Measurements from ENCODE around the gene MBOAT1.

MBOAT1 gene

DNA sequence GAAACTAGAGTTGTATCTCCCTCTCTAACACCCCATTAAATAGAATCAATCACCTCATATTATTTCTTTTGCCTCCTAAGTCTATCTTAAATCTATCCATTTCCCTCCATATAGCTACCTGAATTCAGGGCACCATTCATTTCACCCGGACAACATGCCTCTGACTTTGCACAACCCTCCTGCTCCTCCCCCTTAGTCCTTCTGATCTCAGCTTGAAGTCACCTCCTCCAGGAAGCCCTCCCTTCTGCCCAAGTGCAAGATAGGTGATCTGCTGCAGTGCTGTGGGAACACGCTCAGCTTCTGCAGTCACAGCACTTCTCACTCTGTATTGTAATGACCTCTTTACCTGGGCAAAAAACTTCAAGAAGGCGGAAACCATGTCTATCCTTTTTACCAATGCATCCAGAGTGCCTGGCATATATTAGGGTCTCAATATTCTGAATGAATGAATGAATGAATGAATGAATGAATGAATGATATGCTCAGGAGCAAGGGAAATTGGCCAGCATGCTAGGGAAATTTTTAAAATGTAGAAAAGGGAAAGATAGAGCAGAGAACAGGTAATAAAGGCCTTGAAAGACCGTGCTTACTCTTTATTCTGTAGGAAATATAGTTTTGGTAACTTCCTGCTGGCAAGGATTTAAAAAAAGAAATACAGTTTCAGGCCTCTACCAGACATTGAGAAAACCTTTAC, 41.7 kb downstream of the MBOAT1 start:
- H3K79me1 ChIP-seq (replicated peaks; ENCODE audit: low read length, poor library complexity, severe bottlenecking) = no peaks in the 10 kb centered on the region
- no peaks in the 10 kb centered on the region for H3K4me1 ChIP-seq (ENCODE audit: control insufficient read depth, insufficient read depth, low read depth, low read length)
- no peak overlapping the region for H4K8ac ChIP-seq (ENCODE audit: low read length)
- H3K4me2 ChIP-seq (ENCODE audit: low read length, poor library complexity, severe bottlenecking) = no peak overlapping the region
- no peak overlapping the region for H3K23ac ChIP-seq (ENCODE audit: low read length in 2 of 2)
- no peaks in the 10 kb centered on the region for H3K36me3 ChIP-seq (ENCODE audit: control insufficient read depth in 1 of 2, insufficient read depth in 2 of 2, low read depth in 1 of 2, low read length in 2 of 2)
- 87% methylated on average over 3 of the region's 4 CpGs for WGBS
- H2BK120ac ChIP-seq (ENCODE audit: low read depth, low read length) = no peak overlapping the region
- H3K14ac ChIP-seq (ENCODE audit: low read length in 2 of 2) = no peak overlapping the region
- H2AFZ ChIP-seq (ENCODE audit: low read depth, low read length) = no peak overlapping the region
- no peak overlapping the region for H2BK12ac ChIP-seq (ENCODE audit: low read length in 2 of 2)
- H3K18ac ChIP-seq (ENCODE audit: low read depth in 1 of 2, low read length in 2 of 2) = no peak overlapping the region
- H3K4me3 ChIP-seq (ENCODE audit: insufficient read depth in 1 of 2, low read depth in 1 of 2, low read length in 2 of 2) = no peak overlapping the region
- no peak overlapping the region for H2BK5ac ChIP-seq (ENCODE audit: low read depth, low read length, poor library complexity, severe bottlenecking)
- no peak overlapping the region for H3K4ac ChIP-seq (ENCODE audit: low read depth in 1 of 2, low read length in 2 of 2)
- H4K91ac ChIP-seq (ENCODE audit: low read length) = no peak overlapping the region
- H3K9me3 ChIP-seq (ENCODE audit: control insufficient read depth, low read length) = no peaks in the 10 kb centered on the region
- H2BK15ac ChIP-seq (ENCODE audit: low read depth, poor library complexity, severe bottlenecking) = no peak overlapping the region
- H2AK5ac ChIP-seq (ENCODE audit: low read length, severe bottlenecking) = no peak overlapping the region
- no peak for DNase-seq
- H3K27me3 ChIP-seq (ENCODE audit: control insufficient read depth in 1 of 2, insufficient read depth in 1 of 2, low read length in 2 of 2) = no peaks in the 10 kb centered on the region
- no peak overlapping the region for H3K9ac ChIP-seq (ENCODE audit: low read length)
- H3K27ac ChIP-seq (ENCODE audit: low read length, poor library complexity, severe bottlenecking) = no peak overlapping the region

DNA sequence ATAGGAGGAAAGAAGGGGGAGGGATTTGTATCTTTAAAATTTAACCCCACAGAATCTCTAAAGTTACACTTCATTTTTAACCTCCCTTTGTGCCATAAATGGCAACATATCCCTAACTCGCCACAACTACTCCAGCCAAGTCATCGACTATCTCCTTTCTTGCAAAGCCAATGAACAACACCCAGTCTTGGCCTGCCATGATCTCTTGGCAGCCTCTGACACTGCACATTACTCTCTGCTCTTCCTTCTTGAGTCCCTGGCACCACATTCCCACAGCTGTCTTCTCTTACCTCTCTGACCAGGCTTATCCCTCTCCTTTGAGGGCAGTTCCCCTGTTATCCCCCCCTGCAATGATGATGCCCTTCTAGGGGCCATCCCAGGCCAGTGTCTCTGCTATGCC, 42.5 kb downstream of the MBOAT1 start:
- Histone ChIP-seq H3K4me3 (ENCODE audit: insufficient read depth in 1 of 2, low read depth in 1 of 2, low read length in 2 of 2) (no peak overlapping the region), H2BK5ac (ENCODE audit: low read depth, low read length, poor library complexity, severe bottlenecking) (no peak overlapping the region), H3K9me3 (ENCODE audit: control insufficient read depth, low read length) (no peaks in the 10 kb centered on the region), H2AK5ac (ENCODE audit: low read length, severe bottlenecking) (no peak overlapping the region), H3K23ac (ENCODE audit: low read length in 2 of 2) (no peak overlapping the region), H3K27ac (ENCODE audit: low read length, poor library complexity, severe bottlenecking) (no peak overlapping the region), H3K4ac (ENCODE audit: low read depth in 1 of 2, low read length in 2 of 2) (no peak overlapping the region), H3K79me1 (replicated peaks; ENCODE audit: low read length, poor library complexity, severe bottlenecking) (no peaks in the 10 kb centered on the region), H3K36me3 (ENCODE audit: control insufficient read depth in 1 of 2, insufficient read depth in 2 of 2, low read depth in 1 of 2, low read length in 2 of 2) (no peaks in the 10 kb centered on the region), H3K18ac (ENCODE audit: low read depth in 1 of 2, low read length in 2 of 2) (no peak overlapping the region), H3K4me1 (ENCODE audit: control insufficient read depth, insufficient read depth, low read depth, low read length) (no peaks in the 10 kb centered on the region), H3K14ac (ENCODE audit: low read length in 2 of 2) (no peak overlapping the region), H3K4me2 (ENCODE audit: low read length, poor library complexity, severe bottlenecking) (no peak overlapping the region), H3K27me3 (ENCODE audit: control insufficient read depth in 1 of 2, insufficient read depth in 1 of 2, low read length in 2 of 2) (no peaks in the 10 kb centered on the region), H2BK15ac (ENCODE audit: low read depth, poor library complexity, severe bottlenecking) (no peak overlapping the region), H4K8ac (ENCODE audit: low read length) (no peak overlapping the region), H3K9ac (ENCODE audit: low read length) (no peak overlapping the region), H2BK120ac (ENCODE audit: low read depth, low read length) (no peak overlapping the region), H2BK12ac (ENCODE audit: low read length in 2 of 2) (no peak overlapping the region), H2AFZ (ENCODE audit: low read depth, low read length) (no peak overlapping the region), H4K91ac (ENCODE audit: low read length) (no peak overlapping the region)
- WGBS = 93% methylated on average over 2 of the region's 2 CpGs
- DNase-seq = no peak

DNA sequence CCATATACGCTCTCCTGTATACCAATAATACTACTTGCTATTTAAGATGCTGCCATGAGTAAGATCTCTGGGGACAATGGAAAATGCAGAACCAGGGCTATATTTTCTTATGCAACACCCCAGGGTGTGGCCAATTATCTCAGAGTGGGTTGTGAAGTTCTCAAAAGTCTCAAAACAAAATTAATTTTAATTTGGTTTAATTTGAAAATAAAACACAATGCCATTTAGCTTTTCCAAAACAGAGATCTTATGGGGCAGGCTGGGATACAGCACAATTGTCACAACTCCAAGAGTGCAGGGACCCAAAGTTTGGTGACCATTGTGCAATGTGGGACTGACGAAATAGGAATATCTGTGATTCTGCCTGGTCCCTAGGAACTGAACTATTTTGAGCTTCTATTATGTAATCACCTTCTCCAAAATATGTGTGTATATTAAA, 43.1 kb downstream of the MBOAT1 start:
- Histone ChIP-seq H3K9ac (ENCODE audit: low read length) (no peak overlapping the region), H3K9me3 (ENCODE audit: control insufficient read depth, low read length) (no peaks in the 10 kb centered on the region), H2AFZ (ENCODE audit: low read depth, low read length) (no peak overlapping the region), H3K36me3 (ENCODE audit: control insufficient read depth in 1 of 2, insufficient read depth in 2 of 2, low read depth in 1 of 2, low read length in 2 of 2) (no peaks in the 10 kb centered on the region), H3K27ac (ENCODE audit: low read length, poor library complexity, severe bottlenecking) (no peak overlapping the region), H3K4me2 (ENCODE audit: low read length, poor library complexity, severe bottlenecking) (no peak overlapping the region), H3K79me1 (replicated peaks; ENCODE audit: low read length, poor library complexity, severe bottlenecking) (no peaks in the 10 kb centered on the region), H3K14ac (ENCODE audit: low read length in 2 of 2) (no peak overlapping the region), H2BK5ac (ENCODE audit: low read depth, low read length, poor library complexity, severe bottlenecking) (no peak overlapping the region), H2BK12ac (ENCODE audit: low read length in 2 of 2) (no peak overlapping the region), H3K27me3 (ENCODE audit: control insufficient read depth in 1 of 2, insufficient read depth in 1 of 2, low read length in 2 of 2) (no peaks in the 10 kb centered on the region), H3K4me3 (ENCODE audit: insufficient read depth in 1 of 2, low read depth in 1 of 2, low read length in 2 of 2) (no peak overlapping the region), H3K23ac (ENCODE audit: low read length in 2 of 2) (no peak overlapping the region), H2BK15ac (ENCODE audit: low read depth, poor library complexity, severe bottlenecking) (no peak overlapping the region), H2AK5ac (ENCODE audit: low read length, severe bottlenecking) (no peak overlapping the region), H2BK120ac (ENCODE audit: low read depth, low read length) (no peak overlapping the region), H3K18ac (ENCODE audit: low read depth in 1 of 2, low read length in 2 of 2) (no peak overlapping the region), H4K8ac (ENCODE audit: low read length) (no peak overlapping the region), H3K4me1 (ENCODE audit: control insufficient read depth, insufficient read depth, low read depth, low read length) (no peaks in the 10 kb centered on the region), H4K91ac (ENCODE audit: low read length) (no peak overlapping the region), H3K4ac (ENCODE audit: low read depth in 1 of 2, low read length in 2 of 2) (no peak overlapping the region)
- DNase-seq = no peak
- WGBS = 100% methylated on average over 1 of the region's 2 CpGs

DNA sequence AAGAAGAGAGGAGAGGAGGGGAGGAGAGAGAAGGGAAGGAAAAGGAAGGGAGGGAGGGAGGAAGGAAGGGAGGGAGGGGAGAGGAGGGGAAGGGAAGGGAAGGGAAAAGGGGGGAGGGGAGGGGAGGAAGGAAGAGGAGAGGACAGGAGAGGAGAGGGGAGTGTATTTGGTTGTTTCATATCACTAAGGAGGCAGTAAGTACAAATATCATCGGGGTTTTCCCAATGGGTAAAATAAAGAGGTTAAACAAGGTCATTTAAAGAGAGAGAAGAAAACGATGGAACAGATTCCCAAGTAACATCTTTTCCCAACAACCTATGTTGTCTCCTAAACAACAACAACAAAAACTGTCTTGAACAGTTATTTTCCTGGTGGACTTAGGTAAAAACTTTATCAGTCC, 43.6 kb downstream of the MBOAT1 start:
- H2BK15ac ChIP-seq (ENCODE audit: low read depth, poor library complexity, severe bottlenecking) = no peak overlapping the region
- H3K4me2 ChIP-seq (ENCODE audit: low read length, poor library complexity, severe bottlenecking) = no peak overlapping the region
- no peaks in the 10 kb centered on the region for H3K9me3 ChIP-seq (ENCODE audit: control insufficient read depth, low read length)
- H4K91ac ChIP-seq (ENCODE audit: low read length) = no peak overlapping the region
- no peak overlapping the region for H3K18ac ChIP-seq (ENCODE audit: low read depth in 1 of 2, low read length in 2 of 2)
- no peak overlapping the region for H2BK5ac ChIP-seq (ENCODE audit: low read depth, low read length, poor library complexity, severe bottlenecking)
- H3K23ac ChIP-seq (ENCODE audit: low read length in 2 of 2) = no peak overlapping the region
- no peak overlapping the region for H2AFZ ChIP-seq (ENCODE audit: low read depth, low read length)
- H2BK12ac ChIP-seq (ENCODE audit: low read length in 2 of 2) = no peak overlapping the region
- H4K8ac ChIP-seq (ENCODE audit: low read length) = no peak overlapping the region
- H3K27ac ChIP-seq (ENCODE audit: low read length, poor library complexity, severe bottlenecking) = no peak overlapping the region
- no peak for DNase-seq
- H3K36me3 ChIP-seq (ENCODE audit: control insufficient read depth in 1 of 2, insufficient read depth in 2 of 2, low read depth in 1 of 2, low read length in 2 of 2) = no peaks in the 10 kb centered on the region
- no peaks in the 10 kb centered on the region for H3K4me1 ChIP-seq (ENCODE audit: control insufficient read depth, insufficient read depth, low read depth, low read length)
- WGBS = no CpG with 5 or more reads among the region's 2 CpGs
- no peak overlapping the region for H3K9ac ChIP-seq (ENCODE audit: low read length)
- H3K27me3 ChIP-seq (ENCODE audit: control insufficient read depth in 1 of 2, insufficient read depth in 1 of 2, low read length in 2 of 2) = no peaks in the 10 kb centered on the region
- no peak overlapping the region for H3K4ac ChIP-seq (ENCODE audit: low read depth in 1 of 2, low read length in 2 of 2)
- no peak overlapping the region for H2BK120ac ChIP-seq (ENCODE audit: low read depth, low read length)
- H3K4me3 ChIP-seq (ENCODE audit: insufficient read depth in 1 of 2, low read depth in 1 of 2, low read length in 2 of 2) = no peak overlapping the region
- no peak overlapping the region for H2AK5ac ChIP-seq (ENCODE audit: low read length, severe bottlenecking)
- no peak overlapping the region for H3K14ac ChIP-seq (ENCODE audit: low read length in 2 of 2)
- no peaks in the 10 kb centered on the region for H3K79me1 ChIP-seq (replicated peaks; ENCODE audit: low read length, poor library complexity, severe bottlenecking)

All from mesenchymal stem cell (in vitro differentiated cells and primary cell).